NB4 (cell line): Measurements from ENCODE around the gene SHISA5.

ENCODE experiments used
- CTCF ChIP-seq: IDR thresholded peaks from one replicate; pipeline ENCODE4 v1.5.1; 2012; ENCODE audit warnings: low read depth, low read length
- MYC ChIP-seq: IDR thresholded peaks from 2 replicates; pipeline ENCODE4 v1.6.1; 2011; ENCODE audit warnings: low read depth, low read length
- POLR2A ChIP-seq: IDR thresholded peaks from 2 replicates; pipeline ENCODE4 v1.6.1; 2011; ENCODE audit warnings: mild to moderate bottlenecking; ENCODE audit not compliant: insufficient read length; ENCODE audit errors: extremely low read depth
- TF ChIP-seq, protein P1 (sequence below): IDR thresholded peaks from 2 replicates; pipeline ENCODE4 v1.6.1; 2011; ENCODE audit warnings: low read depth, low read length

DNA sequence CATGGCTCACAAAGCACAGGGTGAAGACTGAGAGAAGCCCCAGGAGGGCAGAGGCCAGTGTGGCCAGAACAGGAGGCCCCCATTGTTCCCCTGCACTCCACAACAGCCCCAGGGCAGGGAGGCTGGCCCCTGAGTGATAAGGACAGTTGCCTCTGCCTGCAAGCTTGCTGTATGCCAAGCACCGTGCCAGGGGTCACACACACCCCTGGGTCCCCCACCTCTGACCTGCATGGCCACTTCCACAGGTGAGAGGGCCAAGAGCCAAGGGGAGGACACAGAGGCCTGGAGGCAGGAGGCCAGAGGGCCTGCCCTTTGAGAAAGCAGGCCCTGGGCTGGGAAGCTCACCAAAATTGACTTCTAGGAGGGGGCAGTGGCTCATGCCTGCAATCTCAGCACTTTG, 33.7 kb downstream of the SHISA5 start:
- TF ChIP-seq CTCF: no peak
- no peak for TF ChIP-seq POLR2A
- TF ChIP-seq, protein P1, sequence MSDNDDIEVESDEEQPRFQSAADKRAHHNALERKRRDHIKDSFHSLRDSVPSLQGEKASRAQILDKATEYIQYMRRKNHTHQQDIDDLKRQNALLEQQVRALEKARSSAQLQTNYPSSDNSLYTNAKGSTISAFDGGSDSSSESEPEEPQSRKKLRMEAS: no peak
- no peak for TF ChIP-seq MYC
